ENCODE data around the gene TSHR.
"Not testable (repeated sequence)": the region's sequence is repeated elsewhere in the genome, so short reads cannot be mapped to it uniquely, and the experiment has no call there.

Gene TSHR

GRCh38 chr14:81004575-81004974, 49.2 kb downstream of the TSHR start:
- no peak for DNase-seq

- no peak for DNase-seq
Observed at GRCh38 chr14:81005540-81006228, 50.3 kb downstream of the TSHR start.

- DNase-seq: no peak
Observed at GRCh38 chr14:81006266-81006665, 50.8 kb downstream of the TSHR start.

- no peak for DNase-seq
Observed at GRCh38 chr14:81007131-81007530, 51.7 kb downstream of the TSHR start.

GRCh38 chr14:81009346-81009745, 53.9 kb downstream of the TSHR start:
- no peak for DNase-seq

GRCh38 chr14:81018251-81018650, 62.8 kb downstream of the TSHR start:
- no peak for DNase-seq

GRCh38 chr14:81018684-81019083, 63.3 kb downstream of the TSHR start:
- no peak for DNase-seq

GRCh38 chr14:81019113-81019512, 63.7 kb downstream of the TSHR start:
- DNase-seq: not testable (repeated sequence)

GRCh38 chr14:81023095-81023710, 67.8 kb downstream of the TSHR start:
- no peak for DNase-seq

GRCh38 chr14:81028461-81028860, 73.0 kb downstream of the TSHR start:
- DNase-seq: no peak

GRCh38 chr14:81031488-81031887, 76.1 kb downstream of the TSHR start:
- no peak for DNase-seq

GRCh38 chr14:81033698-81034240, 78.3 kb downstream of the TSHR start:
- DNase-seq: no peak

GRCh38 chr14:81042438-81042837, 87.0 kb downstream of the TSHR start:
- DNase-seq: no peak

- DNase-seq: no peak
Observed at GRCh38 chr14:81051547-81051946, 96.1 kb downstream of the TSHR start.

GRCh38 chr14:81054057-81054456, 98.6 kb downstream of the TSHR start:
- DNase-seq: not testable (repeated sequence)

GRCh38 chr14:81055971-81056370, 100.5 kb downstream of the TSHR start:
- DNase-seq: no peak

- no peak for DNase-seq
Observed at GRCh38 chr14:81062380-81062779, 107.0 kb downstream of the TSHR start.

GRCh38 chr14:81062816-81063215, 107.4 kb downstream of the TSHR start:
- DNase-seq: peak; percentile 39 to 48

- no peak for DNase-seq
Observed at GRCh38 chr14:81066672-81067071, 111.3 kb downstream of the TSHR start.

- no peak for DNase-seq
Observed at GRCh38 chr14:81067156-81067555, 111.7 kb downstream of the TSHR start.

GRCh38 chr14:81068176-81068782, 112.9 kb downstream of the TSHR start:
- DNase-seq: no peak

- DNase-seq: no peak
Observed at GRCh38 chr14:81070511-81070910, 115.1 kb downstream of the TSHR start.

GRCh38 chr14:81085596-81085995, 130.2 kb downstream of the TSHR start:
- no peak for DNase-seq

GRCh38 chr14:81087230-81087629, 131.8 kb downstream of the TSHR start:
- no peak for DNase-seq
